SK-N-SH (cell line): ENCODE data around the gene CRYBA2. TPM values are rescaled to one million over a fixed set of nuclear protein-coding genes. Genes with fewer than 3 reads are reported as not detected.
A peak's percentile ranks its signal among the peaks of the same experiment; 100 is the strongest.

Experiments used
- CTCF ChIA-PET: fragments of 300-600, 350-600 bp; formaldehyde crosslinking; extraction: SDS; loops from one replicate; lab custom pipeline; 2021; lab: Yijun Ruan, JAX
- POLR2A ChIA-PET: fragments of 350-600 bp; sonication (Branson Sonifier 250); formaldehyde crosslinking; extraction: SDS; loops from one replicate; lab custom pipeline; 2020; ENCODE audit warnings: antibody characterized with exemption, inconsistent platforms; lab: Yijun Ruan, JAX
- DNase-seq: peaks from one replicate; pipeline ENCODE4 v3.0.0; 2012
- H2AFZ ChIP-seq: fragments of 200-600 bp; sonication (generic); 2 replicates; pipeline ENCODE4 v1.8.1; 2016; ENCODE audit warnings: antibody characterized with exemption, mild to moderate bottlenecking, low read depth
- H3F3A ChIP-seq: fragments of 200-600 bp; sonication (generic); replicated peaks from 2 replicates; pipeline ENCODE3; 2016; ENCODE audit warnings: antibody characterized with exemption, mild to moderate bottlenecking; ENCODE audit not compliant: insufficient read depth
- H3K27ac ChIP-seq, 2 experiments: fragments of 200-500 bp in 1 of 2; fragments of 200-600 bp in 1 of 2; sonication (Bioruptor generic) in 1 of 2; sonication (generic), shearing (Covaris generic) in 1 of 2; 2 replicates each; pipeline versions ENCODE4 v1.5.1 to v1.6.1; 2014 to 2016; ENCODE audit warnings: low read depth in 2 of 2, inconsistent platforms in 1 of 2, low read length in 1 of 2, mild to moderate bottlenecking in 1 of 2, mixed read lengths in 1 of 2
- H3K27me3 ChIP-seq: fragments of 200-600 bp; sonication (generic), shearing (Covaris generic); 2 replicates; pipeline ENCODE4 v1.6.1; 2016; ENCODE audit warnings: mixed run types; ENCODE audit not compliant: insufficient read depth
- H3K36me3 ChIP-seq, 2 experiments: fragments of 200-500 bp in 1 of 2; fragments of 200-600 bp in 1 of 2; sonication (Bioruptor generic) in 1 of 2; sonication (generic) in 1 of 2; replicated peaks in 1 of 2; 2 replicates each; pipeline versions ENCODE3 to v1.5.1; 2014 to 2016; ENCODE audit warnings: low read length in 1 of 2, mild to moderate bottlenecking in 1 of 2; ENCODE audit not compliant: insufficient read depth in 2 of 2, control insufficient read depth in 1 of 2
- H3K4me1 ChIP-seq, 2 experiments: fragments of 200-500 bp in 1 of 2; fragments of 200-600 bp in 1 of 2; sonication (Bioruptor generic) in 1 of 2; sonication (generic), shearing (Covaris generic) in 1 of 2; 2 replicates each; pipeline versions ENCODE4 v1.5.1 to v1.6.1; 2014 to 2016; ENCODE audit warnings: low read depth in 1 of 2, low read length in 1 of 2, mixed run types in 1 of 2; ENCODE audit not compliant: insufficient read depth in 2 of 2, control insufficient read depth in 1 of 2
- H3K4me2 ChIP-seq: fragments of 200-600 bp; sonication (generic), shearing (Covaris generic); 2 replicates; pipeline ENCODE4 v1.6.1; 2017; ENCODE audit warnings: mixed run types
- H3K4me3 ChIP-seq, 2 experiments: fragments of 200-500 bp in 1 of 2; fragments of 200-600 bp in 1 of 2; sonication (Bioruptor generic) in 1 of 2; sonication (generic), shearing (Covaris generic) in 1 of 2; 2 replicates each; pipeline versions ENCODE4 v1.5.1 to v1.8.1; 2014 to 2016; ENCODE audit warnings: low read depth in 2 of 2, inconsistent platforms in 1 of 2, low read length in 1 of 2, mild to moderate bottlenecking in 1 of 2, mixed read lengths in 1 of 2, moderate library complexity in 1 of 2
- H3K79me2 ChIP-seq: fragments of 200-600 bp; sonication (generic); 2 replicates; pipeline ENCODE4 v1.8.1; 2017; ENCODE audit warnings: mild to moderate bottlenecking; ENCODE audit not compliant: insufficient read depth
- H3K9ac ChIP-seq: fragments of 200-600 bp; sonication (generic); 2 replicates; pipeline ENCODE4 v1.6.1; 2017; ENCODE audit warnings: mixed run types
- H3K9me2 ChIP-seq: fragments of 200-600 bp; sonication (generic); 2 replicates; pipeline ENCODE4 v1.6.1; 2017; ENCODE audit warnings: mixed run types
- H3K9me3 ChIP-seq: fragments of 200-600 bp; sonication (generic); 2 replicates; pipeline ENCODE4 v1.6.1; 2017; ENCODE audit warnings: mixed run types, mild to moderate bottlenecking, moderate library complexity
- H4K20me1 ChIP-seq: fragments of 200-600 bp; sonication (generic); 2 replicates; pipeline ENCODE4 v1.6.1; 2017; ENCODE audit warnings: mild to moderate bottlenecking, mixed run types; ENCODE audit not compliant: insufficient read depth
- CHD2 ChIP-seq: fragments of 150-350 bp; IDR thresholded peaks from 2 replicates; pipeline ENCODE4 v1.6.1; 2018; ENCODE audit warnings: low read length; ENCODE audit not compliant: partially characterized antibody
- ELF1 ChIP-seq: IDR thresholded peaks from 2 replicates; pipeline ENCODE4 v1.4.0; 2012
- EP300 ChIP-seq, 2 experiments: IDR thresholded peaks; 2 replicates each; pipeline versions ENCODE4 v1.4.0 to v1.6.1; 2012; ENCODE audit warnings: borderline replicate concordance in 1 of 2, low read depth in 1 of 2, low read length in 1 of 2
- EZH2phosphoT487 ChIP-seq: fragments of 200-600 bp; sonication (generic); IDR thresholded peaks from 2 replicates; pipeline ENCODE4 v1.6.1; 2017; ENCODE audit warnings: low read depth, mixed run types, mild to moderate bottlenecking, antibody characterized with exemption, moderate library complexity, borderline replicate concordance
- FOXM1 ChIP-seq: IDR thresholded peaks from 2 replicates; pipeline ENCODE4 v1.4.0; 2012; ENCODE audit warnings: low read depth, mild to moderate bottlenecking
- GABPA ChIP-seq: IDR thresholded peaks from 2 replicates; pipeline ENCODE4 v1.4.0; 2012; ENCODE audit warnings: low read depth, mild to moderate bottlenecking
- JUND ChIP-seq: IDR thresholded peaks from 2 replicates; pipeline ENCODE4 v1.4.0; 2012
- MAX ChIP-seq: IDR thresholded peaks from 2 replicates; pipeline ENCODE4 v1.4.0; 2012; ENCODE audit warnings: low read depth
- NFIC ChIP-seq: IDR thresholded peaks from 2 replicates; pipeline ENCODE4 v1.4.0; 2012; ENCODE audit warnings: borderline replicate concordance
- NRF1 ChIP-seq: IDR thresholded peaks from 2 replicates; pipeline ENCODE4 v1.6.1; 2012; ENCODE audit warnings: low read depth, mild to moderate bottlenecking, low read length
- REST ChIP-seq: IDR thresholded peaks from 2 replicates; pipeline ENCODE4 v1.6.1; 2012; ENCODE audit warnings: mild to moderate bottlenecking, low read depth, low read length, moderate library complexity
- RFX5 ChIP-seq: IDR thresholded peaks from 2 replicates; pipeline ENCODE4 v1.6.1; 2012; ENCODE audit warnings: mild to moderate bottlenecking, improper control_type of control experiment, low read length
- RXRA ChIP-seq: IDR thresholded peaks from 2 replicates; pipeline ENCODE4 v1.4.0; 2012; ENCODE audit warnings: low read depth, mild to moderate bottlenecking, borderline replicate concordance
- TEAD4 ChIP-seq: IDR thresholded peaks from 2 replicates; pipeline ENCODE4 v1.4.0; 2012; ENCODE audit warnings: mild to moderate bottlenecking, borderline replicate concordance; ENCODE audit not compliant: insufficient read depth
- YY1 ChIP-seq: IDR thresholded peaks from 2 replicates; pipeline ENCODE4 v1.4.0; 2012; ENCODE audit warnings: low read depth, mild to moderate bottlenecking
- WGBS: methylation state at CpG from one replicate; pipeline ENCODE4 v1.1.6; 2017; ENCODE audit warnings: low lambda C conversion rate; 5-methylcytosine and 5-hydroxymethylcytosine counted together
- polyA plus RNA-seq, 3 experiments: library from polyadenylated mRNA; depleted of rRNA; stranded (reverse); fragments of >200 nt; gene quantifications; 2 replicates each; pipeline ENCODE4 v1.2.3, GENCODE V29; 2012

Gene CRYBA2
- polyA plus RNA-seq, 1 of the 3 experiments (the other 2 are of a cell fraction), result not detected

GRCh38 chr2:218995972-218996711, 2.9 kb upstream of the CRYBA2 start (continued):
- TF ChIP-seq EZH2phosphoT487 (no peak), CHD2 (peak; percentile 54)

GRCh38 chr2:218995561-218995960, 2.3 kb upstream of the CRYBA2 start:
- no peaks in the 10 kb centered on the region for H3K79me2 ChIP-seq
- H4K20me1 ChIP-seq, result no peaks in the 10 kb centered on the region
- TF ChIP-seq NRF1, result no peak
- no peak for TF ChIP-seq FOXM1
- no peak for TF ChIP-seq RXRA
- no peak for TF ChIP-seq RFX5
- TF ChIP-seq MAX, result no peak
- TF ChIP-seq NFIC, result no peak
- TF ChIP-seq TEAD4, result no peak
- no peak for TF ChIP-seq YY1
- no peak for TF ChIP-seq EP300 (IDR thresholded peaks at IDR 0.05; ENCODE audit: borderline replicate concordance in 1 of 2, low read depth in 1 of 2, low read length in 1 of 2)
- no peak for TF ChIP-seq EZH2phosphoT487
- no peak for TF ChIP-seq GABPA
- no peak for TF ChIP-seq ELF1
- TF ChIP-seq JUND, result no peak
- no peak for TF ChIP-seq REST
- TF ChIP-seq, all 33 proteins: peak for 0
- Histone ChIP-seq H3K9me3 (no peaks in the 10 kb centered on the region), H3K9ac (no peak overlapping the region), H3F3A (no peaks in the 10 kb centered on the region), H3K27ac (no peak overlapping the region; a peak in 1 of 4 replicates), H3K9me2 (no peaks in the 10 kb centered on the region), H3K4me1 (peaks cover 0 to 55% of the 10 kb centered on the region in 2 experiments; a peak in 2 of 4 replicates), H3K27me3 (no peaks in the 10 kb centered on the region), H3K4me3 (peak overlapping the region in 1 of 2 experiments; percentile 61; a peak in 1 of 4 replicates), H3K4me2 (peak overlapping the region; percentile 73), H2AFZ (no peak overlapping the region), H3K36me3 (no peaks in the 10 kb centered on the region)
- DNase-seq, result no peak
- whole genome bisulfite sequencing, result 28% methylated on average over 8 of the region's 8 CpGs
- ChIA-PET CTCF (interaction anchor here (0.6 to 12.8 kb wide), 36 partner anchors 8 to 223 kb away, joined by 3 to 258 read pairs (median 6); partner anchors contain the start of genes ABCB6, CDK5R2, CFAP65 and FEV), POLR2A (interaction anchor here (1.0 to 6.8 kb wide), 9 partner anchors 8 to 159 kb away, joined by 3 to 89 read pairs (median 5); partner anchors contain the start of genes CDK5R2 and FEV)
